T-helper 2 cell treated with Interferon-gamma antibody and Interleukin-4, amounts not matched to agents 100 ng/mL and 5 ng/mL, for 36 hours (primary cell): Measurements from ENCODE around the gene GGA1. TPM values are rescaled to one million over a fixed set of nuclear protein-coding genes. Genes with fewer than 3 reads are reported as not detected.
"Not testable (repeated sequence)": the region's sequence is repeated elsewhere in the genome, so short reads cannot be mapped to it uniquely, and the experiment has no call there.

ENCODE experiments used
- intact Hi-C: fragments of 100-400 bp; cut with micrococcal nuclease; formaldehyde crosslinking; loops from one replicate; pipeline ENCODE4 v1.15.1; 2023
- total RNA-seq: library from RNA; stranded (reverse); gene quantifications from 2 replicates; pipeline ENCODE4 v1.2.3, GENCODE V29; 2022

GGA1 gene
- total RNA-seq, 1 donor from 2014 or later, result 62.7 TPM

DNA sequence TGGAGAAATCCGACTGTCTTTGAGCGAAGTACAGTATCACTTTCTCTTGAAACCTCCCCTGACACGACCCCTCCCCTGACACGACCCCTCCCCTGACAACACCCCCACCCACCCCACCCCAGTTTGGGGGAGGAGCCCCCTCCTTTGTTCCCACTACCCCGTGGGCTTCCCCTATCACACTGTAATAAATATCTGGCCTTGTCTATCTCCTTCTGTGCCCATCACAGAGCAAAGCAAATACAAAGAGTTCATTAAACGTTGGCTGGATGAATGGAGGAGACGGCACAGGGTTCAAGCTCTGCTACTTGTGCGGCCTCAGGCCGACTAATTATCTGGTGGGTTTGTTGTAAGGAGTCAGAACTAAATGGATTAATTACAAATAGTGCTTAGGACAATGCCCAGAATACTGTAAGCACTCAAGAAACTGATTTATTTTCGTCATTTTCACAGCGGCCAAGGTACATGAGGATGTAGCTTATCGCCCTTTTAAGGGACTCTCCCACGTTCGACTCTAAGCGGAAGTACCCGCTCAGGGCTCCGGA is 628 bp upstream of the GGA1 start:
- intact Hi-C loops, result loop anchor here (1.0 to 5.0 kb wide), 9 partner anchors 15 to 594 kb away; partner anchors contain the start of genes EIF3L, MAFF, NOL12 and RAC2

DNA sequence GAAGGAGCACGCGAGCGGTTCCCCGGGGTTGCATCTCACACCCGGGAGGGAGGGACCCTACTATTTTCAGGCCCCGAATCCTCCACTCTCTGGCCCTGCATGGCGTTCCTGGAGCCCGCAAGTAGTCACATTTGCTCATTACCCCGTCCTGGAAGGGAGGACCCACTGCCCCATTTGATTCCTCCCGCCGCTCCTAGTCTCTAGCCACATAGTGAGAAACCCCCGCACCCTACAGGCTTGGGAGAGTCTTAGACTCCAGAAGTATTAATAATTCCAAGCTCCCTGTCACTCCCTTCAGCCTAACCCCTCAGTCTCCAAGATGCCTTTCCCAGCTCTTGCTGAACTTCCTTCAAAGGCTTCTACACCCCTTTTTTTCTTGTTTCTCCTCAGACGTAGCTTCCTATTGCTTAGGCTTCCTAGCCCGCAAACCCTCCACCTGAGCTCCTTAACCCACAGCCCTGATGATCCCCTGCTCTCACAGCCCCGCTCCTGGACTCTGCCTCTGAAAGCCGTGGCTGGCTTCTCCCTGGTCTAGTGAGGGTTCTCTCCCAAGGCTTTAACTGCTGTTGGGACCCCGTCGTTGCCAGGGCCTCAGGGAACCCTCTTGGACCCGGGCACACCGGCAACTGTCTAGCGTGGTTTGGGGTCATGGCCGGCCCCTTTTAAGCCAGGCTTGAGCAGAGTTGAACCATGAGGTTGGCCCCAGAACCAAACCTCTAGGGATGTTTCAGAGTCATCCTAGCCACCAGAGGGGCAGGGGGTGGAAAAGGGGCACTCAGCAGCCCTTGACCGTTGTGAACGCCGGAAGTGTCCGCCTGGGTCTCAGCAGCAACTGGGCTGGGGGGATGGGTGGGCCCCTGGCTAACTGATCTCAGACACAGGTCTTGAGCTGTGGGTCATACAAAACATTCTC is 862 bp downstream of the GGA1 start:
- intact Hi-C loops, result loop anchor here (2.0 to 5.0 kb wide), 6 partner anchors 29 to 593 kb away; partner anchors contain the start of genes EIF3L, MAFF, RAC2 and SH3BP1

DNA sequence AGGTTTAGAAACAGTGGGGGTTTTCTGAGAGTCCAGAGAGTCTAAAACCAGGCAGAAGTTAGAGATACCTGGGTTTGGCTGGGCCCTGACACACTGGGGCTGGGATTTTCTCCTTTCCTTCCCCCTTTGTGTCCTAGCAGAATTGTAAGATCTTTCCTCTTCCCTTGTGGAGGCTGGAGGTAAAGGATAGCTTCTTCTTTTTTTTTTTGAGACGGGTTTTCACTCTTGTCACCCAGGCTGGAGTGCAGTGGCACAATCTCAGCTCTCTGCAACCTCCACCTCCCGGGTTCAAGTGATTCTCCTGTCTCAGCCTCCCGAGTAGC is 1.5 kb downstream of the GGA1 start:
- intact Hi-C loops, result not testable (repeated sequence)

DNA sequence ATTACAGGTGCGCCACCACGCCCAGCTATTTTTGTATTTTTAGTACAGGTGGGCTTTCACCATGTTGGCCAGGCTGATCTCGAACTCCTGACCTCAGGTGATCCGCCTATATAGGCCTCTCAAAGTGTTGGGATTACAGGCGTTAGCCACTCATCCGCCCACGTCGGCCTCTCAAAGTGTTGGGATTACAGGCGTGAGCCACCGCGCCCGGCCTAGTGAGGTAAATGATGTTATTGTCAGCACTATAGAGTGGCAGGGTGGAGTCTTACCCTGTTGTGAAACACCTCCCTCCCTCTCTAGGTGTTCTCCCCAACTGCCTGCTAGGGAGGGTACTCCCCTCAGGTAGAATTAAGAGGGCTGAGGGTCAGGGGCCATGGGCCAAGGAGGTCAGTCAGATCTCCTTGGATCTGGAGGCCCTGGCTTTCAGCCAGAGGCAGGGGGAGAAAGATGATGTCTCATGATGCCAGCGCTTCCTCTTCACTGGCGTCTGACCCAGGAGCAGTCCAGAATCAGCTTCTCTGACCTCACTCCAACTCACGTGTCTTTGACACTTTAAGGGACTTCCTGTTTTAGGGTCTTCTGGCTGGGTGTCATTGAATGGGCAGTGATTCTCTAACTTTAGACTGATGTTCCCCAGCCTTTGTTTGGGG is 2.0 kb downstream of the GGA1 start:
- intact Hi-C loops, result no loop called here

DNA sequence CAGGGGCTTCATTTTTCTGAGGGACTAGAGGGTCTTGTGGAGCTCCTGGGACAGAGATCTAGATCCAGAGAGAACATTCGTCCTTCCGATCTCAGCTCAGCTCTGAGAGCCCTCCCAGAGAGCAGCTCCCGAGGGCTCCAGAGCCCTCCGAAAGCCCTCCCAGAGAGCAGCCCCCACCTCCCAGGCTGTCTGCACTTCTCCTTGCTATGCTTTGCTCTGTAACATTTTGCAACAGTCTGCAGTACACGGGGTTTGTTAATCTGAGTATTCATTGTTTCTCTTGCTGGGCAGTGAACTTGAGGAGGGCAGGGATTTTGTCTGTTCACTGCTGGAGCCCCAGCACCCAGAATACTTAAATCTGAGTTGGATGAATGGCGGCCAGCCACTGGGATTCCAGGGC is 2.6 kb downstream of the GGA1 start:
- intact Hi-C loops, result no loop called here

DNA sequence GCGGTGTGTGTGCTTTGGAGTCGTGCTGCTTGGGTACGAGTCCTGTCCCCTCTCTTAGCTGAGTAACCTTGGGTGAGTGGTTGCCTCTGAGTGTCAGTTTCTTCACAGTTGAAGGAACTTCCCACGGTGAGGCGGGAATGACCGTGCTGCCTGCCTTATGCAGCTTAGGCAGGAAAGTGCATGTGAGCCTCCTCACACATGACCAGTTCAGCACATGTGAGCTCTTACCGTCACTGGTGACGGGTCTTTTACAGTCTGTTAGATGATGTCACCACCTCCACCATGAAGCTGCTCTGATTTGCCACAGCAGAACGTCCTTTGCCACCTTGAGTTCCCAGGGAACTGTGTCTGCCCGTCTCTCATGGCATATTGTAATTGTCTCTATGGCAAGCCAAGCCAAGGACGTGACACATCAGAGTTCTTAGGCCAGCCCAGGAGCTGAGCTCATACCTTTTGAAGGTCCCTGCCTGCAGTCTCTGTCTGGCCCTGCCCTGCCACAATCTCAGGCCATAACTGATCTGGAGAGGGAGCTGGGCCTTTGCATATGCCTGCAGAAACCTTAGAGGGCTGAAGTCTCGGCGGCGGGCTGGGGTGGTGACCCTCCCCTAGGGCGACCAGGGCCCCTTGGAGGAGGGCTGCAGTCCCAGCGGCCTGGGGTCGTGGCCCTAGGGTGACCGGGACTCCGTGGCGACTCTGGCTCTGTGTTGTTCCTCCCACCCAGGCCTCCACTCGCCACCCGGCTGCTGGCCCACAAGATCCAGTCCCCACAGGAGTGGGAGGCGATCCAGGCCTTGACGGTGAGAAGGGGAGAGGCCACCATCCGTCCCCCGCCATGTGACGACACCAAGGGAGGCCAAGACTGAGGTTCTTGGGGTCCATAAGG is 7.8 kb downstream of the GGA1 start:
- intact Hi-C loops, result no loop called here

DNA sequence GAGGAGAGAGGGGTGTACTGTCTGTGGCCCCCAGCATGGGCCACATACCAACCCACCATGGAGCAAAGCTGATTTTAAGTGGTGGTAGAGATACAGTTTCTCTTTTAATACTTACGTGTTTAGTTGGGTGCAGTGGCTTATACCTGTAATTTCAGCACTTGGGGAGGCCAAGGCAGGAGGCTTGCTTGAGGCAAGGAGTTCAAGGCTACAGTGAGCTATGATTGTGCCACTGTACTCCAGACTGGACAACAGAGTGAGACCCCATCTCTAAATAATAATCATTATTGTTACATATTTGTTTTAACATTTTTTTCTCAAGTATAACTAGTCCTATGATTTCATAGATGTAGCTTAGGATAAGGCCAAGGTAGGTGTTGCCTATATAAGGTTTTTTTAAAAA is 8.8 kb downstream of the GGA1 start:
- intact Hi-C loops, result no loop called here

DNA sequence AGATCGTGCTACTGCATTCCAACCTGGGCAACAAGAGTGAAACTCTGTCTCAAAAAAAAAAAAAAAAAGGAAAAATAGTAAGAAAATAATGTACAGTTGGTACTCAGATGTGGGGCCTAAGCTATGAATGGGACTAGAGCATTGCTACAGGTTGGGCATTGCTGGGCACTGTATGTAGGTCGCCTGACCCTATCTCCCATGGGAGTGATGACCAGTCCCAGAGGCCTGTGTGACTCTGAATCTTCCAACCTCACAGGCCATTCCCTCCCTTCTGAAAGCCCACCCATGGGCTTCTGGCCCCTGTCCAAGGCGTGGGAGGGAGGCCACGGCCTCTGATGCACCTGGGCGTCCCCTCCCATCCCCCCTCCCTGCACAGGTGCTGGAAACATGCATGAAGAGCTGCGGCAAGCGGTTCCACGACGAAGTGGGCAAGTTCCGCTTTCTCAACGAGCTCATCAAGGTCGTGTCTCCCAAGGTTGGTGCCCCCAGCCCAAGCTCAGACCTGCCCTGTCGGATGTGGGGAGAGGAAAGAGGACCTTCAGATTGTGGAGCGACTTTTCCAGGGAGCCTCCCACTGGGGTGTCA is 9.5 kb downstream of the GGA1 start:
- intact Hi-C loops, result no loop called here

DNA sequence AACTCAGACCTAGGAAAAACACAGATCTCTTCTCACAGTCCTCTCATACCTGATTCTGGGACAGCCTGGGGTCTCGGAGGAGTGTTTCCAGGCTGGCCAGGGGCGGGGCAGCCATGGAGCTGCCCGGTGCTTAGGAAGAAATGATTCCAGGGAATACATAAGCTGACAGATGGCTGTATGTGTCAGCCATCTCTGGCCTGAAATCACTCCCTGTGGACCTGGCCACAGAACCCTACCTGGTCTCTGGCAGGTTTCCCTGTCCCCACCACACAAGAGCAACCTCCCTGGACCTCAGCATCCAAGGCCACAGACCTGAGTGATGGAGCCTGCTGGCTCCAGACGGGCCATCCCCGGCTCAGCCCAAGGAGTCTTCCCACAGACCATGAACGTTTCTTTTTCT is 10.0 kb downstream of the GGA1 start:
- intact Hi-C loops, result no loop called here

DNA sequence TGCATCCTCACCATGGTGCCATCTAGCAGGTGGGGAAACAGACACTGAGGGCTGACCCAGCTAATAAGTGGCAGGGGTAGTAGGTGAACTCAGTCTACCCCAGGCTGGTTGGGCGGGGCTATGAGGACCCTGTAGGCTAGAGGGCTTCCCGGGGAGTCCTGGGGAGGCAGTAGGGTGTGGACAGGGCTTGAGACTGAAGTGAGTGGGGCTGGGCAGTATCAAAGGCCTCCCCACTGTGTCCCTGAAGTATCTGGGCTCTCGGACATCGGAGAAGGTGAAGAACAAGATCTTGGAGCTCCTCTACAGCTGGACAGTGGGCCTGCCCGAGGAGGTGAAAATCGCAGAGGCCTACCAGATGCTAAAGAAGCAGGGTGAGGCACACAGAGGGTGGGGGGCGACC is 11.4 kb downstream of the GGA1 start:
- intact Hi-C loops, result no loop called here

DNA sequence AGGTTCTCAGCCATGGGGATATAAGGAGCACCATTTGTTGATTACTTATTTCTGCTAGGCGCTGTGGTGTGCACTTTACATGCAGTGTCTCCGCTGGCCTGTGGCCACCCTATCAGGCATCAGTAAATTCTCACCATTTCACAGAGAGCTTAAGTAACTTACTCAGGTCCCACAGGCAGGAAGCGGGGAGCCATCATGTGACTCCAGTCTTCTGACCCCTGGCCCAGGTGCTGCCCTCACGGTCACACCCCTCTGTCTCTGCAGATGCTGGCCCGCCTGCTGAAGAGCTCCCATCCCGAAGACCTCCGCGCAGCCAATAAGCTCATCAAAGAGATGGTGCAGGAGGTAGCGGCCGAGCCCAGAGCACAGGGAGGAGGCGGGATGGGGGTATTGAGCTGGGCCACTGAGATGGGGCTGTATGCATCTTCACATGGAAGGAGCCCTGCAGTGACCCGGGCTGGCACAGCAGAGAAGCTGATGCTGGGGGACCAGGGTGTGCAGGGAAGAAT is 12.8 kb downstream of the GGA1 start:
- intact Hi-C loops, result no loop called here

DNA sequence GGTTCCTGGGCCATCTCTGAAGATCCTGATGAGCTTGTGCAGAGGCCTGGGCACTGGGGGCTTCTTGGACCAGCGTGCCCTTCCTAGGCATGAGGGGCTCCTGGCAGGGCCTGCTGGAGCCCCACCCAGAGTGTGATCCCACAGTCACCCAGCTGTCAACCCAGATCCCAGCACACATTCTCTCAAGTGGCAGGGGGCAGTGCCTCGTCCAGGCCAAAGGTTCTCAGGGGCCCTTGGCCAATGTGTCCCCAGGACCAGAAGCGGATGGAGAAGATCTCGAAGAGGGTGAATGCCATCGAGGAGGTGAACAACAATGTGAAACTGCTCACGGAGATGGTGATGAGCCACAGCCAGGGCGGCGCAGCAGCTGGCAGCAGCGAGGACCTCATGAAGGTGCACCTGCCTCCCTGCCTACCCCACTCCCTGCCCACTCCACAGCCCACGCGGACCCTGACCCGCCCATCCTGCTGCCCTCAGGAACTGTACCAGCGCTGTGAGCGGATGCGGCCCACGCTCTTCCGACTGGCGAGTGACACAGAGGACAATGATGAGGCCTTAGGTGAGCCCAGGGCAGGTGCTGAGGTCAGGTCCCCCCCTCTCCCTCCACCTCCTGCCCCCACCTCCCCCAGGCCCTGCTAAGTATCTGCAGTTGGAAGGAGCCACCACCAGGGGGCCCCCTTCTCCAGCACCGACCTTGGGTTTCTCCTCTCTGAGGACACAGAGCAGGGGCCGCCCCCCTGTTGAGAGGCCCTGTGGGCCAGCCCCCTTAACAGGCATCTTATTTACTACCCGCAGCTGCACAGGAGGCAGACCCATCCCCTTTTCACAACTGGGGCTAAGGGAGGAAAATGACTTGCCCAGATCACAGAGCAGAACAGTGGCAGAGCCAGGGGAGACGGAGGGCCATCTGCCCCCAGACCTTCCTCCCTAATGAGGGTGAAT is 14.7 kb downstream of the GGA1 start:
- intact Hi-C loops, result loop anchor here (1.0 to 2.0 kb wide), 3 partner anchors 13 to 58 kb away; partner anchors contain the start of gene GGA1

DNA sequence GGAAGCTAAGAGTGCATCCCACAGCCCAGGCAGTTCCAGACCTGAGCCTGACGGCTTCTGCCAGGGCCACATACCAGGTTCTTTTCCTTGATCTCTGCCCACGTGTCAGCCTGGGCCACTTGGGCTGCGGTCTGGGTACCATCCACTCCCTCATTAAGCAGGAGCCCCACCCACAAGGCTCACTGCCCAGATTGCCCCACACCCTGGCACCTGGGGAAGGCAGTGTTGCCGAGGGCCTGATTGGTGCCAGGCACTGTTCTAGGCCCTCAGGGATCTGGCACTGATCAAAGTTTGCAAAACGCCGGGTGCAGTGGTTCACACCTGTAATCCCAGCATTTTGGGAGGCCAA is 15.4 kb downstream of the GGA1 start:
- intact Hi-C loops, result no loop called here

DNA sequence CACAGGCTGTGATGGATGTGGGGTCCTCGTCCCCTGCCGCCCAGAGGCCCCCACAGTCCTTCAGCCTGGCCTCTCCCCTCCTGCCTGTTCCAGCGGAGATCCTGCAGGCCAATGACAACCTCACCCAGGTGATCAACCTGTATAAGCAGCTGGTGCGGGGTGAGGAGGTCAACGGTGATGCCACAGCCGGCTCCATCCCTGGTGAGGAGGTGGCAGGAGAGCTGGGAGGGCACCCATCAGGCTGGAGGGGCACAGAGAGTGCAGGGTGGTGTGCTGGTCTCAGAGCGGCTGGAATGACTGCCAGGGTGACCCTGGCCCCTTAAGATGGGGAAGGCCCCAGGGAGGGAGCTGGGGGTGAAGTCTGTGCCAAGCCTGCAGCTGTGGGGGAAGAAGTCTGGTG is 16.2 kb downstream of the GGA1 start:
- intact Hi-C loops, result no loop called here

DNA sequence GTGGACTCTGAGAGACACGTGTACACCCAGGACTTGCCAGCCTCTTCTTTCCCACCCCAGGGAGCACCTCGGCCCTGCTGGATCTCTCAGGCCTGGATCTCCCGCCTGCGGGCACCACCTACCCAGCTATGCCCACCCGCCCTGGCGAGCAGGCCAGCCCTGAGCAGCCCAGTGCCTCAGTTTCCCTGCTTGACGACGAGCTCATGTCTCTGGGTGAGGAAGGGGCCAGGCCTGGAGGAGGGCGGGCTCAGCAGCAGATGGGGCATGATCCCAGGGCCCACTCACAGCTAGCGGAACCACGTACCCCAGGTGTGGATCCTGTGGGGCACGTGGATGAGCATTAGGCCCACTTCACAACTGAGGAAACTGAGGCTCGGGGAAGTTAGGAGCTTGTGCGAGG is 17.1 kb downstream of the GGA1 start:
- intact Hi-C loops, result no loop called here

DNA sequence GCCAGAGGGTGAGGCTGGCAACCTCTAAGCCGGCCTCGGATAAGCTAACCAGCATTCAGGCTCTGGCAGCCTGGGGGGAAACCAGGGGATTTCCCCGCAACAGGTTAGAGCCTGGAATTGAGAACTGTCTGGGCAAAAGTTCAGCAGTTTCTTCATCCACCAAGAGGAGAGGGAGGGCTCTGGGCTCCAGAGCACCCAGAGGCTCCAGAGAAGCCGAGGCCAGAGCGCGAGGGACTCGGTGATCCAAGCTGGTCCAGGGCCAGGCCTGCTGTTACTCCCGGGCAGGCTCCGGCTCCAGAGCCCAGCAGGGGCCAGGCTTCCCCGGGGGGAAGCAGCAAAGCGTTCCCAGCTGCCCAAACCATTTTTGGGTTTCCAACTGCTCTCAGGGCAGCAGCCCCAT is 17.5 kb downstream of the GGA1 start:
- intact Hi-C loops, result no loop called here

DNA sequence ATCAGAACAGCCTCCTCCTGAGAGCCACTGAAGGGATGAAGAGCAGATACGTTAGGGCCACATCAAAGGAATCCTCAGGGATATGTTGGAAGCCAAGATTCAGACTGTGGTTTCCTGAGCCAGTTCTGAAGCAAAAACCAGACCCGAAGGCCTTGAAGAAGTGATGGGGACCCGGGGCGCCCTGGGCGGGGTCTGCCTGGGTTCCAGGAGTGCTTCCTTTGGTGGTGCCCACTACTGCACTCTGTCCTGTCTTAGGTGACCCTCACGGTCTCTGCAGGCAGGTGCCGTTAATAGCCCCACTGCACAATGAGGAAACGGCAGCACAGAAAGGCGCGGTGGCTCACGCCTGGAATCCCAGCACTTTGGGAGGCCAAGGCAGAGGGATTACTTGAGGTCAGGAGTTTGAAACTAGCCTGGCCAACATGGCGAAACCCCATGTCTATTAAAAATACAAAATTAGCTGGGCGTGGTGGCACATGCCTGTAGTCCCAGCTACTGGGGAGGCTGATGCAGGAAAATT is 18.0 kb downstream of the GGA1 start:
- intact Hi-C loops, result no loop called here

DNA sequence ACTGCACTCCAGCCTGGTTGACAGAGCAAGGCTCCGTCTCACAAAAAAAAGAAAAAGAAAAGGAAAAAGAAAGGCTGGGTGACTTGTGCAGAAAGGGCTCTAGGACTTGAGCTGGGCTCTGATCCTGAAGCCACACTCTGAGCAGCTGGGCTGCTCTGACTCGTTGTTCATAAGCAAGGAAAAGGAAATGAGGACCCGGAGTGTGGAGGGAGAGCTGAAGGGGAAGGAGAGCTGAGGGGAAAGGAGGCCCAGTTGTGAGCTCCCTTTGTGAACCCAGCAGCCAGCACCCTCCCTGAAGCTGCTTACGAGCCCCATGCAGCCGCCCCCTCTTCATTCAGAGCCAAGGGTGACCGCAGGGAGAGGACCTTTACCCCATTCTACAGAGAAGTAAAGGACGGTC is 18.5 kb downstream of the GGA1 start:
- intact Hi-C loops, result no loop called here

DNA sequence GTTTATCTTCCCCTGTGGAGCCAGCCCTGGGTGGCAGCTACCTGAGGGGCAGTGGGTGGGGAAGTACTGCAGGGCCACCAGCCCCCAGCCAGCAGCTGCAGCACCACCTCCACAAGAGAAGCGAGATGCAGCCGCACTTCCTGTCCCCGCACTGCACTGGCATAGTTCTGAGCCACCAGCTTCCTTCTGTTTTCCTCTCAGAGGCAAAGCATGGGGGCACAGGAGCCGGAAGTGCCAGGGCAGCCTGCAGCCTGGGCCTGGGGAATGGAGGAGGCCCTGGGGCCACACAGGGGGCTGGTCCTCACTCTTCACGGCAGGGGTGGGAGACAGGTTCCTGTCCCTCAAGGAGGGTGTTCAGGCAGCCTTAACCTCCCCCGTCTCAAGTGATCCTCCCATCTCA is 18.9 kb downstream of the GGA1 start:
- intact Hi-C loops, result no loop called here

DNA sequence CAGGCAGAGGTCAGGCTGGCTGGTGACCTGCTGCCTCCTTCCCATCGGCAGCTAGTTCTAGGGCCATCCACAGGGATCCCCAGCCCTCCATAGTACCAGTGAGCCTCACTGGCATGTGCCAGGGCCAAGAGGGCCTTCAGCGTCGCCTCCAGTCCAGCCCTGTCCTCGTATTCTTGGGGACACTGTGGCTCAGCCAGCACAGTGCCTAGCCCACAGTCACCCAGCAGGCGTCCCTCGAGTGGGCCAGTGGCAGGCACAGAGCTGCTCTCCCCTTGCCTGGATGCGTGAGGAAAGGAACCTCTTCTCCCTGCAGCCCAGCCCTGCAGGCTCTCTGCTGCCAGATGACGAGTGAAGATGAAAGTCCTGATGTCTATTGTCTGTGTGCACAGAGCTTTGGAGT is 20.2 kb downstream of the GGA1 start:
- intact Hi-C loops, result no loop called here
